Liver (tissue), 3 donors: Measurements from ENCODE around the gene LGALSL.

Experiments used
- ATF3 ChIP-seq: IDR thresholded peaks from 2 replicates; pipeline ENCODE4 v1.6.1; 2016; ENCODE audit warnings: antibody characterized with exemption
- CTCF ChIP-seq: fragments of 150-350 bp; IDR thresholded peaks from 2 replicates; pipeline ENCODE4 v1.5.1; 2017; ENCODE audit warnings: improper control_type of control experiment, low read depth, low read length; ENCODE audit not compliant: missing input control
- MAX ChIP-seq: IDR thresholded peaks from 2 replicates; pipeline ENCODE4 v1.6.1; 2016; ENCODE audit warnings: antibody characterized with exemption
- TAF1 ChIP-seq: conservative IDR thresholded peaks from 2 replicates; pipeline ENCODE4 v1.6.1; 2016; ENCODE audit warnings: antibody characterized with exemption, mild to moderate bottlenecking
- donor health status: healthy.
- donor health status: healthy.

GRCh38 chr2:64447317-64448040 lies 6.5 kb upstream of the LGALSL start:
- no peak for TF ChIP-seq CTCF
- TF ChIP-seq MAX: no peak
- TF ChIP-seq TAF1: no peak
- no peak for TF ChIP-seq ATF3
